ENCODE data around the gene DAAM2.

Gene DAAM2

DNA sequence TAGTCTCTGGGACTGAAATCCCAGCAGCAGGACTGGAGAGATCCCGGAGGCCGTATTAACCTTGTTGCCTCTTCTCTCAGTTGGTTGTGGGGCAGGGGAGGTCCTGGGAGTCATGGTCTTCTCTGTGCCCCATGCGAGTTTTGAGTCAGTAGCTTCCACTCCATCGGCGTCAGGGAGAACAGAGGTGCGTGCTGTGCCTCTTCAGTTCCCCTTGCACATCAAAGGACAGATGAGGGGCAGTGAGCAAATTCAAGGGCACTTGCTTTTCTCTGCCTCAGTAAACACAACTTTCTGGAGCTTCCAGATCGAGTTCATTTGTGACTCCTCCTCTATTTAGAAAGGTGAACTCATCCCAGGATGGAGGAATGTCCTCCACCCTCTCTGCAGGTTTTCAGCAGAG, 93.5 kb downstream of the DAAM2 start:
- no peaks in the 10 kb centered on the region for H3K27me3 ChIP-seq (ENCODE audit: control insufficient read depth in 1 of 2, insufficient read depth in 2 of 2, low read length in 2 of 2)
- no peaks in the 10 kb centered on the region for H3K9me3 ChIP-seq (ENCODE audit: control insufficient read depth in 2 of 2, low read length in 2 of 2)
- H3K36me3 ChIP-seq (ENCODE audit: control insufficient read depth in 2 of 2, insufficient read depth in 2 of 2, low read length in 2 of 2) = peaks cover under 1 to 14% of the 10 kb centered on the region in 2 donors
- H3K27ac ChIP-seq (ENCODE audit: low read length) = peak overlapping the region; percentile 37
- H3K9ac ChIP-seq (ENCODE audit: low read length in 2 of 2) = no peak overlapping the region
- no peak overlapping the region for H3K4me3 ChIP-seq (ENCODE audit: low read length in 2 of 2)
- peaks cover 33% of the 10 kb centered on the region for H3K4me1 ChIP-seq (ENCODE audit: control insufficient read depth, insufficient read depth, low read length)

DNA sequence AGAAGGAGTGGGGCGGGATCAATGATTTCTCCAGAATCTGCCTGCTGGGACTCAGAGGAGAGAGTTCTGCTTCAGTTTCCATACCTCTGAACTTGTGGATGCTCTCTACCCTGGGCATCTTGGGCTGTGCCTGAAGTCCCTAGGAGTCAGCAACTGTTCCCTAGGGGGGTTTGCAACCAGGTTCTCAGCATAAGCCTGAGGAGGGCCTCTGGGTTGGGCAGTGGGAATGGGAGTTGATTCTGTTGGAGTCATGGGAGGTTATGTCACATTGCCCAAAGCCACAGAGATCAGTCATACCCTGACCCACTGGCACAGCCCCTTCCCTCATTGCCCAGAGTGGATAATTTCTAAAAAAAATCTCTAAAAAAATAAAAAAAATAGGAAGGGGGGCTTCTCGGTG, 94.7 kb downstream of the DAAM2 start:
- peak overlapping the region; percentile 37 for H3K27ac ChIP-seq (ENCODE audit: low read length)
- H3K4me1 ChIP-seq (ENCODE audit: control insufficient read depth, insufficient read depth, low read length) = peaks cover 29% of the 10 kb centered on the region
- H3K9ac ChIP-seq (ENCODE audit: low read length in 2 of 2) = no peak overlapping the region

DNA sequence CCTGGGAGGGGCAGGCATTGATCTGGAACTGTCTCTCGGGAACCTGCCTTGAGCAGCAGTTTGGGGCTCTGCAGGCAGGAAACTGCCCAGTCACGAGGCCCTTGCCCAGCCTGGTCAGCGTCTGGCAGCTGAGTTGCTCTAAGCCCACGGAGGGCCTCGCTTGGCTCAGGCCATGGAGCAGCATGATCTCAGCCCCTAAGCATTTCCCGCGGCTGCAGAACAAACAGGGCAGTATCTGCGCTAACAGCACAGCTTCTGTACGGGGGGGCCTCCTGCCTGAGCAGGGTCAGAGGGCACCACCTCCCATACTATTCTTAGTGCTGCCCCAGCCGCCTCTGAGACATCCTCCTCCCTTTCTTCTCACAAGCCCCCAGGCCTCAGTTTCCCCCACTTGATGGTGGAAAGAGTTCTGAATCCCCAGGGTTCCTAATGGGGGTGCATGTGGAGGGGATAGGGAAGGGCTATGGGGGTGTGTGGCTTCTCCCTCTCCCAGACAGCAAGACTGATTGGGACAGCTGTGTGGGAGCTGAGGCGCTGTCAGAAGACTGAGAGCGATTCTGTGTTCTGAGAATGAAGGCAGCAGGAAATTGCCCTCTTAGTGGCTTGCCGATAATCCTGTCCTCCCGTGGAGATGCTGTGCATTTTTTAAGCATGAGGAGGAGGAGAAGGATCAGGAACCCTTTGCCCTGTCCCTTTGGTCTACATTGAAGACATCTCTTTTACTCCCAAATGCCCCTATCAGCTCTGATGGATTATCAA, 95.7 kb downstream of the DAAM2 start:
- H3K27me3 ChIP-seq (ENCODE audit: control insufficient read depth in 1 of 2, insufficient read depth in 2 of 2, low read length in 2 of 2) = no peaks in the 10 kb centered on the region
- H3K9ac ChIP-seq (ENCODE audit: low read length in 2 of 2) = no peak overlapping the region

More for the DNA sequence above, 94.7 kb downstream of the DAAM2 start:
- Histone ChIP-seq H3K4me3 (ENCODE audit: low read length in 2 of 2) (no peak overlapping the region), H3K9me3 (ENCODE audit: control insufficient read depth in 2 of 2, low read length in 2 of 2) (no peaks in the 10 kb centered on the region), H3K36me3 (ENCODE audit: control insufficient read depth in 2 of 2, insufficient read depth in 2 of 2, low read length in 2 of 2) (peaks cover 4 to 15% of the 10 kb centered on the region in 2 donors), H3K27me3 (ENCODE audit: control insufficient read depth in 1 of 2, insufficient read depth in 2 of 2, low read length in 2 of 2) (no peaks in the 10 kb centered on the region)

DNA sequence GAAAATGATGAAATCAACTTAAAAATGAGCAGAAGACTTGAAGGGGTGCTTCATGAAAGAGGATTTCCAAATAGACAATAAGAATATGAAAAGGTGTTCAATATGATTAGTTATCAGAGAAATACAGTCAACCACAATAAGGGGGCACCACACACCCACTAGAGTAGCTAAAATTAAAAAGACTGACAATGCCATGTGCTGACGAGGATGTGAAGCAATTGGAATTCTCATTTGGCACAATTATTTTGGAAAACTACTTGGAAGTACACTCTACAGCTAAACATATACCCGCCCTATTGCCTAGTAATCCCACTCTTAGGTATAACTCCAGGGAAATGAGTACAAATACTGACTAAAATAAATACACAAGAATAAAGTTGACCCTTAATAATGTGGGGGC, 97.1 kb downstream of the DAAM2 start:
- Histone ChIP-seq H3K27ac (ENCODE audit: low read length) (no peak overlapping the region), H3K36me3 (ENCODE audit: control insufficient read depth in 2 of 2, insufficient read depth in 2 of 2, low read length in 2 of 2) (peaks cover 8 to 22% of the 10 kb centered on the region in 2 donors), H3K27me3 (ENCODE audit: control insufficient read depth in 1 of 2, insufficient read depth in 2 of 2, low read length in 2 of 2) (no peaks in the 10 kb centered on the region), H3K9ac (ENCODE audit: low read length in 2 of 2) (no peak overlapping the region), H3K4me3 (ENCODE audit: low read length in 2 of 2) (no peak overlapping the region), H3K4me1 (ENCODE audit: control insufficient read depth, insufficient read depth, low read length) (peaks cover 21% of the 10 kb centered on the region), H3K9me3 (ENCODE audit: control insufficient read depth in 2 of 2, low read length in 2 of 2) (no peaks in the 10 kb centered on the region)

More for the DNA sequence above, 95.7 kb downstream of the DAAM2 start:
- peaks cover 23% of the 10 kb centered on the region for H3K4me1 ChIP-seq (ENCODE audit: control insufficient read depth, insufficient read depth, low read length)
- peak overlapping the region; percentile 60 for H3K27ac ChIP-seq (ENCODE audit: low read length)
- peaks cover 4 to 22% of the 10 kb centered on the region in 2 donors for H3K36me3 ChIP-seq (ENCODE audit: control insufficient read depth in 2 of 2, insufficient read depth in 2 of 2, low read length in 2 of 2)
- H3K4me3 ChIP-seq (ENCODE audit: low read length in 2 of 2) = no peak overlapping the region
- no peaks in the 10 kb centered on the region for H3K9me3 ChIP-seq (ENCODE audit: control insufficient read depth in 2 of 2, low read length in 2 of 2)

DNA sequence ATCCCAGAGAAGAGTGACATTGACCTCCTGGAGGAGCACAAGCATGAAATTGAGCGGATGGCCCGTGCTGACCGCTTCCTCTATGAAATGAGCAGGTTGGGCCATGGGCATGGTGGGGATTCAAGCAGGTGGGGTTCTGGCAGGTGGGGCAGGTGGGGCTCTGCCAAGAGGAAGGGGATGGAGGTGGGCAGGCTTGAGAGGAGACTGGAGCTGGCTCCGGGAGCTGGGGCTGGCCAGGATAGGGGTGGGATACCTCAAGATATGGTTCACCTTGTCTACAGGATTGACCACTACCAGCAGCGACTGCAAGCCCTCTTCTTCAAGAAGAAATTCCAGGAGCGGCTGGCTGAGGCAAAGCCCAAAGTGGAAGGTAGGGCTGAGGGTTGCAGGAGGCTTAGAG, 99.2 kb downstream of the DAAM2 start:
- no peak overlapping the region for H3K27ac ChIP-seq (ENCODE audit: low read length)
- H3K4me3 ChIP-seq (ENCODE audit: low read length in 2 of 2) = no peak overlapping the region
- H3K9me3 ChIP-seq (ENCODE audit: control insufficient read depth in 2 of 2, low read length in 2 of 2) = no peaks in the 10 kb centered on the region
- H3K4me1 ChIP-seq (ENCODE audit: control insufficient read depth, insufficient read depth, low read length) = peaks cover 21% of the 10 kb centered on the region
- peaks cover 8 to 19% of the 10 kb centered on the region in 2 donors for H3K36me3 ChIP-seq (ENCODE audit: control insufficient read depth in 2 of 2, insufficient read depth in 2 of 2, low read length in 2 of 2)
- no peaks in the 10 kb centered on the region for H3K27me3 ChIP-seq (ENCODE audit: control insufficient read depth in 1 of 2, insufficient read depth in 2 of 2, low read length in 2 of 2)
- H3K9ac ChIP-seq (ENCODE audit: low read length in 2 of 2) = no peak overlapping the region

DNA sequence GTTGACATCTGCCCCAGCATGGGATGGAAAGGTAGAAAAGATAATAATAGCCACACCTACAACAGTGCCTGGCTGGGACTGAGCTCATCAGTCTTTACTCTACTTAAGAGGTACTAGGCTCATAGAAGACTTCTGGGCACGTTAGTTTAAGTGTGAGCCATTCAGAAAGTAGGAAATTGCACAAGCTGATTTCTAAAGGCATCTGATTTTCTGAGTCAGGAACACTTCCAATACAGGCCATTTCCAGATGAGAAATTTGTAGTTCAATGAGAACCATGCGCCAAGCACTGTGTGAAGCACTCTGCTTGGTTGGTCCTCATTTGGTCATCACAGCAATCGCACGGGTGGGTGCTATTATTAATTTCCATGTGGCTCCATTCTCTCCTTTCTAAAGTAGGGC, 99.8 kb downstream of the DAAM2 start:
- H3K27me3 ChIP-seq (ENCODE audit: control insufficient read depth in 1 of 2, insufficient read depth in 2 of 2, low read length in 2 of 2) = no peaks in the 10 kb centered on the region
- no peak overlapping the region for H3K9ac ChIP-seq (ENCODE audit: low read length in 2 of 2)
- no peaks in the 10 kb centered on the region for H3K9me3 ChIP-seq (ENCODE audit: control insufficient read depth in 2 of 2, low read length in 2 of 2)
- H3K27ac ChIP-seq (ENCODE audit: low read length) = no peak overlapping the region
- no peak overlapping the region for H3K4me3 ChIP-seq (ENCODE audit: low read length in 2 of 2)
- peaks cover 9 to 25% of the 10 kb centered on the region in 2 donors for H3K36me3 ChIP-seq (ENCODE audit: control insufficient read depth in 2 of 2, insufficient read depth in 2 of 2, low read length in 2 of 2)
- peaks cover 19% of the 10 kb centered on the region for H3K4me1 ChIP-seq (ENCODE audit: control insufficient read depth, insufficient read depth, low read length)

DNA sequence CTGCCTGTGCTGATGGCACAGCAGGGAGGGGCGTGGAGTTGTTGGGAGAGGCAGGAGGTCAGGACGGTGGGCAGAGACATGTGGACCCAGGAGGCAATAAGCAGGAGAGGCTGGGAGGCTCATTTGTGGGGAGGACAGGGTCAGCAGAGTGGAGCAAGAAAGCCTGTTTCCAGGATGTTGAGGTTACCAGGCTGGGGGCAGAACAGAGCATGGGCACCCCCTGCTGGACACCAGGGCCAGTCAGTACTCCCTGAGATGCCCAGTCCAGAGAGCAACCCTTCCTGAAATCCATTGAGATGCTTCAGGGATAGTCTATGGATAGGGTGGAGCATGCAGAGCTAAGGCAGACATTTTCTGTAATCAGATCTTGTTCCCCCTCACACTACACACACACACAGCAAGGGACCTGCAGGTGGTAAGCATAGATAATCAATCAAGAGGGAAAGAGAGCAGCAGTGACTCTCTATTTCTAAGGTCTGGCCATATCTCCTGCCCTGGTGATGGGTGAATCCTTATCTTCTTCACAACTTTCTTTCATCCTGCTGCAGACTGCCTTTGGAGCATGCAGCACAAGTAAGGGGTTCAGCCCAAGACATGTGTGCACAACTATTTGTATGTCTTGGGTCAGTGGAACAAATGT, 100.4 kb downstream of the DAAM2 start:
- Histone ChIP-seq H3K27me3 (ENCODE audit: control insufficient read depth in 1 of 2, insufficient read depth in 2 of 2, low read length in 2 of 2) (no peaks in the 10 kb centered on the region), H3K9me3 (ENCODE audit: control insufficient read depth in 2 of 2, low read length in 2 of 2) (no peaks in the 10 kb centered on the region), H3K4me3 (ENCODE audit: low read length in 2 of 2) (no peak overlapping the region), H3K4me1 (ENCODE audit: control insufficient read depth, insufficient read depth, low read length) (peaks cover 13% of the 10 kb centered on the region), H3K27ac (ENCODE audit: low read length) (no peak overlapping the region), H3K36me3 (ENCODE audit: control insufficient read depth in 2 of 2, insufficient read depth in 2 of 2, low read length in 2 of 2) (peaks cover 15 to 30% of the 10 kb centered on the region in 2 donors), H3K9ac (ENCODE audit: low read length in 2 of 2) (no peak overlapping the region)

DNA sequence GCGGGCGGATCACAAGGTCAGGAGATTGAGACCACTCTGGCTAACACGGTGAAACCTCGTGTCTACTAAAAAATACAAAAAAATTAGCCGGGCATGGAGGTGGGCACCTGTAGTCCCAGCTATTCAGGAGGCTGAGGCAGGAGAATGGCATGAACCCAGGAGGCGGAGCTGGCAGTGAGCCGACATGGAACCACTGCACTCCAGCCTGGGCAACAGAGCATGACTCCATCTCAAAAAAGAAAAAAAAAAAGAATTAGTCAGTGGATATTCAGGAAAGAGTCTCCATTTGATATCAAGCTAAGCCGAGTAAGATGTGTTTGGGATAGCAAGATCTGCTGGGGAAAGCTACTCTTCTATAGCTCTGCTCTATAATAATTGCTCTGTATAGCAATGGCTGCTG, 101.1 kb downstream of the DAAM2 start:
- no peak overlapping the region for H3K27ac ChIP-seq (ENCODE audit: low read length)
- H3K4me3 ChIP-seq (ENCODE audit: low read length in 2 of 2) = no peak overlapping the region
- H3K9ac ChIP-seq (ENCODE audit: low read length in 2 of 2) = no peak overlapping the region
- peaks cover 8% of the 10 kb centered on the region for H3K4me1 ChIP-seq (ENCODE audit: control insufficient read depth, insufficient read depth, low read length)
- H3K27me3 ChIP-seq (ENCODE audit: control insufficient read depth in 1 of 2, insufficient read depth in 2 of 2, low read length in 2 of 2) = no peaks in the 10 kb centered on the region
- no peaks in the 10 kb centered on the region for H3K9me3 ChIP-seq (ENCODE audit: control insufficient read depth in 2 of 2, low read length in 2 of 2)
- peaks cover 16 to 35% of the 10 kb centered on the region in 2 donors for H3K36me3 ChIP-seq (ENCODE audit: control insufficient read depth in 2 of 2, insufficient read depth in 2 of 2, low read length in 2 of 2)

DNA sequence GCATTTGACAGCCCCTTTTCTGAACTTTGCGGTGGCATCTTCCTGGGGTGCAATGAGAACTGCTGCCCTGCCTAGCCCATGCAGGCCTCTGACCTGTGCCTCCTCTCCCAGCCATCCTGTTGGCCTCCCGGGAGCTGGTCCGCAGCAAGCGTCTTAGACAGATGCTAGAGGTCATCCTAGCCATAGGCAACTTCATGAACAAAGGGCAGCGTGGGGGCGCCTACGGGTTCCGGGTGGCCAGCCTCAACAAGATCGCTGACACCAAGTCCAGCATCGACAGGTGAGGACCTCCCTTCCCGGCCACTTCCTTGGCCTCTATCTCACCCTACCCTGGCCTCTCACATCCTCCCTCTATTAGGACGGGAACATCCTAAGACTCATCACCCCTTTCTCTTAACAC, 104.5 kb downstream of the DAAM2 start:
- no peaks in the 10 kb centered on the region for H3K27me3 ChIP-seq (ENCODE audit: control insufficient read depth in 1 of 2, insufficient read depth in 2 of 2, low read length in 2 of 2)
- H3K9ac ChIP-seq (ENCODE audit: low read length in 2 of 2) = no peak overlapping the region
- H3K4me3 ChIP-seq (ENCODE audit: low read length in 2 of 2) = no peak overlapping the region
- peaks cover 4% of the 10 kb centered on the region for H3K4me1 ChIP-seq (ENCODE audit: control insufficient read depth, insufficient read depth, low read length)
- peaks cover 39 to 63% of the 10 kb centered on the region in 2 donors for H3K36me3 ChIP-seq (ENCODE audit: control insufficient read depth in 2 of 2, insufficient read depth in 2 of 2, low read length in 2 of 2)
- H3K9me3 ChIP-seq (ENCODE audit: control insufficient read depth in 2 of 2, low read length in 2 of 2) = no peaks in the 10 kb centered on the region
- H3K27ac ChIP-seq (ENCODE audit: low read length) = no peak overlapping the region

DNA sequence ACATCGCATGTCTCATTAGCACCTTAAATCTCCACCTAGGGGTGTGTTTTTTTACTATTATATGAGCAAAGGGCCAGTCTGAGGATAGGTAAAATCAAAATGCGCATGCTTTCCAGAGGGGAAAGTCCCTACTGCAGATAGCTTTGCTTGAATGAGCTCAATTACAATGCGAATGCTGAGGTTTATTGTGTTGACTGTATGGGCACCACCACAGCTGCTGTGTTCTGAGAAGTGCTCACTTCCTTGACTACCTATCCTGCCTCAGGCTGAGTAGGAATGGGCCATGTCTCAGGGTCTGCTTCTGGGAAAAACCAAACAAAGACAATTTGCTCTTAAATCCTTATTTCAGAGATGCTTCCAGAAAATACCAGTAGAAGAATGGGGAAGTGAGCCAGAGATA, 105.5 kb downstream of the DAAM2 start:
- H3K27me3 ChIP-seq (ENCODE audit: control insufficient read depth in 1 of 2, insufficient read depth in 2 of 2, low read length in 2 of 2) = no peaks in the 10 kb centered on the region
- peaks cover 42 to 65% of the 10 kb centered on the region in 2 donors for H3K36me3 ChIP-seq (ENCODE audit: control insufficient read depth in 2 of 2, insufficient read depth in 2 of 2, low read length in 2 of 2)
- no peak overlapping the region for H3K9ac ChIP-seq (ENCODE audit: low read length in 2 of 2)
- no peak overlapping the region for H3K4me3 ChIP-seq (ENCODE audit: low read length in 2 of 2)
- H3K4me1 ChIP-seq (ENCODE audit: control insufficient read depth, insufficient read depth, low read length) = no peaks in the 10 kb centered on the region
- no peaks in the 10 kb centered on the region for H3K9me3 ChIP-seq (ENCODE audit: control insufficient read depth in 2 of 2, low read length in 2 of 2)
- H3K27ac ChIP-seq (ENCODE audit: low read length) = no peak overlapping the region

DNA sequence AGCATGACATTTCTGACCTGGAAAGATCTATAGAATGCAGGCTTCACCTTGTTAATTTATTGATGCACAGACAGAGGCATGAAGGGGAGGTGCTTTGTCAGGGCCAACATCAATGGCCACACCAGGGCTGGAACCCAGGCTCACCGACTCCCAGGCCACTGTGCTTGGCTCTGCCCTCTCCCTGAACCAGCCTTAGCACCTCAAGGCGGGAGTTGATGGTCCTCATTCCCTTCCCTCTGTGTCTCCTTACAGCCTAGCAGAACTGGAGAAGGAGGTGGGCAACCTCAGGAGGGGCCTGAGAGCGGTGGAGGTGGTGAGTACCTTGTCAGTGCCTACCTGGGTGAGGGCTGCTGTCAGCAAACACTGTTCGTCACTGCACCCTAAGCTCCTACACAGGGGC, 106.4 kb downstream of the DAAM2 start:
- H3K4me3 ChIP-seq (ENCODE audit: low read length in 2 of 2) = no peak overlapping the region
- H3K9ac ChIP-seq (ENCODE audit: low read length in 2 of 2) = no peak overlapping the region
- H3K27ac ChIP-seq (ENCODE audit: low read length) = no peak overlapping the region
- no peaks in the 10 kb centered on the region for H3K9me3 ChIP-seq (ENCODE audit: control insufficient read depth in 2 of 2, low read length in 2 of 2)
- H3K36me3 ChIP-seq (ENCODE audit: control insufficient read depth in 2 of 2, insufficient read depth in 2 of 2, low read length in 2 of 2) = peaks cover 44 to 70% of the 10 kb centered on the region in 2 donors
- no peaks in the 10 kb centered on the region for H3K27me3 ChIP-seq (ENCODE audit: control insufficient read depth in 1 of 2, insufficient read depth in 2 of 2, low read length in 2 of 2)
- H3K4me1 ChIP-seq (ENCODE audit: control insufficient read depth, insufficient read depth, low read length) = no peaks in the 10 kb centered on the region
